ENCODE measurements around the gene DNAH8. TPM values are rescaled to one million over a fixed set of nuclear protein-coding genes. Genes with fewer than 3 reads are reported as not detected.
"Not testable (repeated sequence)": the region's sequence is repeated elsewhere in the genome, so short reads cannot be mapped to it uniquely, and the experiment has no call there.

The DNAH8 gene
- total RNA-seq, 1 experiment from 2014 or later: not detected

- no peaks in the 10 kb centered on the region for H3K27me3 Mint-ChIP-seq (ENCODE audit: insufficient read depth, unreplicated experiment)
- no peak overlapping the region for H3K4me3 Mint-ChIP-seq (ENCODE audit: unreplicated experiment)
- H3K27ac Mint-ChIP-seq (ENCODE audit: low read depth, unreplicated experiment): no peak overlapping the region
- H3K4me1 Mint-ChIP-seq (ENCODE audit: insufficient read depth, unreplicated experiment): peaks cover 23% of the 10 kb centered on the region
- ChIA-PET POLR2A (no interaction called here), CTCF (interaction anchor here (1.3 kb wide), 1 partner anchor 10 kb away, joined by 3 read pairs; no protein-coding TSS in a partner anchor)
- H3K36me3 Mint-ChIP-seq (ENCODE audit: insufficient read depth, unreplicated experiment): no peaks in the 10 kb centered on the region
- intact Hi-C loops (cut with micrococcal nuclease): no loop called here
- no peak for DNase-seq (ENCODE audit: unreplicated experiment)
- no peaks in the 10 kb centered on the region for H3K9me3 Mint-ChIP-seq (ENCODE audit: unreplicated experiment)
- TF ChIP-seq, protein P1, sequence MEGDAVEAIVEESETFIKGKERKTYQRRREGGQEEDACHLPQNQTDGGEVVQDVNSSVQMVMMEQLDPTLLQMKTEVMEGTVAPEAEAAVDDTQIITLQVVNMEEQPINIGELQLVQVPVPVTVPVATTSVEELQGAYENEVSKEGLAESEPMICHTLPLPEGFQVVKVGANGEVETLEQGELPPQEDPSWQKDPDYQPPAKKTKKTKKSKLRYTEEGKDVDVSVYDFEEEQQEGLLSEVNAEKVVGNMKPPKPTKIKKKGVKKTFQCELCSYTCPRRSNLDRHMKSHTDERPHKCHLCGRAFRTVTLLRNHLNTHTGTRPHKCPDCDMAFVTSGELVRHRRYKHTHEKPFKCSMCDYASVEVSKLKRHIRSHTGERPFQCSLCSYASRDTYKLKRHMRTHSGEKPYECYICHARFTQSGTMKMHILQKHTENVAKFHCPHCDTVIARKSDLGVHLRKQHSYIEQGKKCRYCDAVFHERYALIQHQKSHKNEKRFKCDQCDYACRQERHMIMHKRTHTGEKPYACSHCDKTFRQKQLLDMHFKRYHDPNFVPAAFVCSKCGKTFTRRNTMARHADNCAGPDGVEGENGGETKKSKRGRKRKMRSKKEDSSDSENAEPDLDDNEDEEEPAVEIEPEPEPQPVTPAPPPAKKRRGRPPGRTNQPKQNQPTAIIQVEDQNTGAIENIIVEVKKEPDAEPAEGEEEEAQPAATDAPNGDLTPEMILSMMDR (IDR thresholded peaks at IDR 0.05; ENCODE audit: unreplicated experiment): no peak
- BruUV-seq (replicated peaks): no TSS peak
These were observed 80.9 kb downstream of the DNAH8 start for GRCh38 chr6:38796006-38796405.

- H3K27me3 Mint-ChIP-seq (ENCODE audit: insufficient read depth, unreplicated experiment); BruUV-seq (replicated peaks); H3K4me3 Mint-ChIP-seq (ENCODE audit: unreplicated experiment); intact Hi-C loops (cut with micrococcal nuclease); H3K36me3 Mint-ChIP-seq (ENCODE audit: insufficient read depth, unreplicated experiment); H3K9me3 Mint-ChIP-seq (ENCODE audit: unreplicated experiment); DNase-seq (ENCODE audit: unreplicated experiment); H3K27ac Mint-ChIP-seq (ENCODE audit: low read depth, unreplicated experiment): not testable (repeated sequence)
- ChIA-PET POLR2A (interaction anchor here (0.6 to 1.2 kb wide), 2 partner anchors 8 to 27 kb away, joined by 3 to 5 read pairs; no protein-coding TSS in a partner anchor), CTCF (interaction anchor here (0.7 to 1.3 kb wide), 2 partner anchors 9 to 1142 kb away, joined by 3 to 4 read pairs; no protein-coding TSS in a partner anchor)
- peaks cover 23% of the 10 kb centered on the region for H3K4me1 Mint-ChIP-seq (ENCODE audit: insufficient read depth, unreplicated experiment)
These were observed 81.3 kb downstream of the DNAH8 start for GRCh38 chr6:38796437-38796836.

DNA sequence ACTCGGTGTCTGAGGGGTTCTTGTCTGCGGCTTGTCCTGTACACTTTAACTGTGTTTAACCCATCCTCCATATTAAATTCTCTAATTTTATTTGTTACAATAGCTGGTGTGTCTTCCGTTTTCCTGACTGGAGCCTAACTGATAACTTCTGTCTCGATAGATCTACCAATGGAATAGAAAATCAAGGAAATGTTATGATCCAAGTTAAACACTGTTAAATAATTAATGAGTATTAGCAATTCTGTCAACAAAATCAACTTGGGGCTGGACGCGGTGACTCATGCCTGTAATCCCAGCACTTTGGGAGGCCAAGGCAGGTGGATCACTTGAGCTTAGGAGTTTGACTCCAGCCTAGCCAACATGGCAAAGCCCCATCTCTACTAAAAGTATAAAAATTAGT is 81.7 kb downstream of the DNAH8 start:
- intact Hi-C loops (cut with micrococcal nuclease): no loop called here
- TF ChIP-seq, protein P1 (IDR thresholded peaks at IDR 0.05; ENCODE audit: unreplicated experiment): no peak
- H3K4me3 Mint-ChIP-seq (ENCODE audit: unreplicated experiment): no peak overlapping the region

GRCh38 chr6:38797391-38797790 is 82.3 kb downstream of the DNAH8 start:
- TF ChIP-seq, protein P1 (IDR thresholded peaks at IDR 0.05; ENCODE audit: unreplicated experiment): no peak
- Mint-ChIP-seq H3K36me3 (ENCODE audit: insufficient read depth, unreplicated experiment) (no peaks in the 10 kb centered on the region), H3K4me1 (ENCODE audit: insufficient read depth, unreplicated experiment) (peaks cover 23% of the 10 kb centered on the region), H3K27ac (ENCODE audit: low read depth, unreplicated experiment) (no peak overlapping the region), H3K4me3 (ENCODE audit: unreplicated experiment) (no peak overlapping the region), H3K9me3 (ENCODE audit: unreplicated experiment) (no peaks in the 10 kb centered on the region), H3K27me3 (ENCODE audit: insufficient read depth, unreplicated experiment) (no peaks in the 10 kb centered on the region)
- ChIA-PET POLR2A (interaction anchor here (1.2 kb wide), 1 partner anchor 9 kb away, joined by 5 read pairs; no protein-coding TSS in a partner anchor), CTCF (interaction anchor here (1.0 kb wide), 1 partner anchor 74 kb away, joined by 3 read pairs; no protein-coding TSS in a partner anchor)
- BruUV-seq (replicated peaks): no TSS peak
- intact Hi-C loops (cut with micrococcal nuclease): no loop called here
- no peak for DNase-seq (ENCODE audit: unreplicated experiment)

More for the DNA sequence above, 81.7 kb downstream of the DNAH8 start:
- BruUV-seq (replicated peaks): no TSS peak
- ChIA-PET POLR2A (interaction anchor here (0.6 to 1.2 kb wide), 2 partner anchors 8 to 28 kb away, joined by 3 to 5 read pairs; no protein-coding TSS in a partner anchor), CTCF (interaction anchor here (0.7 to 1.3 kb wide), 3 partner anchors 9 to 1142 kb away, joined by 3 to 4 read pairs (median 3); no protein-coding TSS in a partner anchor)
- no peak for DNase-seq (ENCODE audit: unreplicated experiment)
- Mint-ChIP-seq H3K27ac (ENCODE audit: low read depth, unreplicated experiment) (no peak overlapping the region), H3K9me3 (ENCODE audit: unreplicated experiment) (no peaks in the 10 kb centered on the region), H3K36me3 (ENCODE audit: insufficient read depth, unreplicated experiment) (no peaks in the 10 kb centered on the region), H3K4me1 (ENCODE audit: insufficient read depth, unreplicated experiment) (peaks cover 23% of the 10 kb centered on the region), H3K27me3 (ENCODE audit: insufficient read depth, unreplicated experiment) (no peaks in the 10 kb centered on the region)

Measured in MCF 10A (cell line).